Measurements from ENCODE around the gene TPRG1.
A peak's percentile ranks its signal among the peaks of the same experiment; 100 is the strongest.
"Not testable (repeated sequence)": the region's sequence is repeated elsewhere in the genome, so short reads cannot be mapped to it uniquely, and the experiment has no call there.

TPRG1 gene

DNA sequence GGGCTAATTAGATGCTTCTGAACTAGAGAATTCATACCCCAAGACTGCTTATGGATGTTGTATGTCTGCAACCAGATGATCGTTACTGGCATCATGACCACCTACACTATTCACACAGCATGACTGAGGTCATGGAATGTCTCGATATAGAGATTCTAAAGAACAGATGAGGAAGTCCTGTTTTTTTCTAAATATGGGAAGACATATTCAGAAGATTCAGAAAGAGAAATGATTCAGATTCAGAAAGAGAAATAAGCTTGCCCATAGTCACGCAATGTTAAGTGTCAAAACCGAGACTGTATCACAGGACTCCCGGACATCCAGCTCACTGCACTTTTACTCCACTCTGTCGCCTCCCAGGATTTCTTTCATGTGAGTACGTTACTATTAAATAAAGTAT is 136.2 kb downstream of the TPRG1 start:
- H3K36me3 Mint-ChIP-seq (ENCODE audit: low read depth) = peaks cover 30% of the 10 kb centered on the region
- DNase-seq (ENCODE audit: low spot score) = peak; percentile 70
- H3K27ac Mint-ChIP-seq = peak overlapping the region; percentile 93
- H3K4me1 Mint-ChIP-seq (ENCODE audit: low read depth) = peaks cover 70% of the 10 kb centered on the region
- peak overlapping the region; percentile 95 for H3K4me3 Mint-ChIP-seq
- H3K27me3 Mint-ChIP-seq (ENCODE audit: low read depth) = no peaks in the 10 kb centered on the region
- peaks cover 5% of the 10 kb centered on the region for H3K9me3 Mint-ChIP-seq

GRCh38 chr3:189308608-189309007 is 136.8 kb downstream of the TPRG1 start:
- peaks cover 4% of the 10 kb centered on the region for H3K9me3 Mint-ChIP-seq
- DNase-seq (ENCODE audit: low spot score) = no peak
- H3K27me3 Mint-ChIP-seq (ENCODE audit: low read depth) = no peaks in the 10 kb centered on the region
- H3K4me3 Mint-ChIP-seq = peak overlapping the region; percentile 95
- H3K27ac Mint-ChIP-seq = peak overlapping the region; percentile 93
- H3K4me1 Mint-ChIP-seq (ENCODE audit: low read depth) = peaks cover 74% of the 10 kb centered on the region
- H3K36me3 Mint-ChIP-seq (ENCODE audit: low read depth) = peaks cover 35% of the 10 kb centered on the region

- Mint-ChIP-seq H3K27ac (peak overlapping the region; percentile 93), H3K4me3 (peak overlapping the region; percentile 95), H3K36me3 (ENCODE audit: low read depth) (peaks cover 39% of the 10 kb centered on the region), H3K27me3 (ENCODE audit: low read depth) (no peaks in the 10 kb centered on the region), H3K9me3 (no peaks in the 10 kb centered on the region), H3K4me1 (ENCODE audit: low read depth) (peaks cover 73% of the 10 kb centered on the region)
- DNase-seq (ENCODE audit: low spot score) = no peak
Observed at GRCh38 chr3:189309400-189309975, 137.7 kb downstream of the TPRG1 start.

- no peak for DNase-seq (ENCODE audit: low spot score)
- peak overlapping the region; percentile 86 for H3K4me3 Mint-ChIP-seq
- H3K27me3 Mint-ChIP-seq (ENCODE audit: low read depth) = no peaks in the 10 kb centered on the region
- H3K9me3 Mint-ChIP-seq = no peaks in the 10 kb centered on the region
- peaks cover 71% of the 10 kb centered on the region for H3K4me1 Mint-ChIP-seq (ENCODE audit: low read depth)
- peaks cover 57% of the 10 kb centered on the region for H3K36me3 Mint-ChIP-seq (ENCODE audit: low read depth)
- H3K27ac Mint-ChIP-seq = peak overlapping the region; percentile 86
Observed at GRCh38 chr3:189311521-189311920, 139.8 kb downstream of the TPRG1 start.

- H3K27ac Mint-ChIP-seq = peak overlapping the region; percentile 14
- peaks cover 69% of the 10 kb centered on the region for H3K36me3 Mint-ChIP-seq (ENCODE audit: low read depth)
- no peak for DNase-seq (ENCODE audit: low spot score)
- H3K4me1 Mint-ChIP-seq (ENCODE audit: low read depth) = peaks cover 74% of the 10 kb centered on the region
- H3K4me3 Mint-ChIP-seq = peak overlapping the region; percentile 72
- no peaks in the 10 kb centered on the region for H3K9me3 Mint-ChIP-seq
- H3K27me3 Mint-ChIP-seq (ENCODE audit: low read depth) = no peaks in the 10 kb centered on the region
Observed at GRCh38 chr3:189312866-189313265, 141.1 kb downstream of the TPRG1 start.

- no peak for DNase-seq (ENCODE audit: low spot score)
- peaks cover 9% of the 10 kb centered on the region for H3K9me3 Mint-ChIP-seq
- H3K27me3 Mint-ChIP-seq (ENCODE audit: low read depth) = no peaks in the 10 kb centered on the region
- H3K4me1 Mint-ChIP-seq (ENCODE audit: low read depth) = peaks cover 82% of the 10 kb centered on the region
- peaks cover 82% of the 10 kb centered on the region for H3K36me3 Mint-ChIP-seq (ENCODE audit: low read depth)
- peak overlapping the region; percentile 46 for H3K4me3 Mint-ChIP-seq
- H3K27ac Mint-ChIP-seq = peak overlapping the region; percentile 79
Observed at GRCh38 chr3:189316296-189317019, 144.7 kb downstream of the TPRG1 start.

DNA sequence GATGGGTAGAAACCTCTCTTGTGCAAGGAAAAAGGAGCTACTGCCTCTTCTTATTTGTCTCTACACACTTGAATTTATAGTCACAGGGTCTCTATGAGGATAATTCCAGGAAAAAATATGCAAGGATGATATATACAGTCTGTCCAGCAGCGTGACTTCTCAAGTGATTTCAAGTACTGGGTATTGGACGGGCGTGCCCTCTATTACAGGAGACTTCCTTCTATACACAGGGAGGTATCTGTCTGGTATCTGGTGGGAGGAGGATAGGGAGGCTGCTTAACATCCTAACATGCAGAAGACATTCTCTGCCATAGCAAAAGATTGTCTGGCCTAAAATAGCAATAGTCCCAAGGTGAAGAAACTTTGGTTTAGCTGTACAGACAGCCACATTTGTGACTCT is 146.1 kb downstream of the TPRG1 start:
- Mint-ChIP-seq H3K27me3 (ENCODE audit: low read depth) (no peaks in the 10 kb centered on the region), H3K27ac (peak overlapping the region; percentile 72), H3K4me1 (ENCODE audit: low read depth) (peaks cover 86% of the 10 kb centered on the region), H3K9me3 (peaks cover 18% of the 10 kb centered on the region), H3K4me3 (peak overlapping the region; percentile 44), H3K36me3 (ENCODE audit: low read depth) (peaks cover 92% of the 10 kb centered on the region)
- no peak for DNase-seq (ENCODE audit: low spot score)

DNA sequence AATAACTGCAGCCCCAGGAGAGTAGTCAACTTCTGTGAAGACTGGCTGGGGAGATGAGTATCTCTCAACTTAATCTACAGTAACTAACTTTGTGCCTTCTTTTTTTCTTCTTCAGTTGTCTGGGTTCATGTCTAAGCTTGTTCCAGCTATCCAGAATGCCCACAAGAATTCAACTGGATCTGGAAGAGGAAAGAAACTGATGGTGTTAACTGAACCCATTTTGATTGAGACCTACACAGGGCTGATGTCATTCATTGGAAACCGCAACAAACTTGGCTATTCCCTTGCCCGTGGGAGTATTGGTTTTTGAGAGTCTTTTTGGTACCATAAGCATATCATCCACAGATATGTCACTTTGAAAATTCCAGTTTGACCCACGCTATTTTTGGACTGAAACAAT is 148.7 kb downstream of the TPRG1 start:
- Mint-ChIP-seq H3K27ac (peak overlapping the region; percentile 27), H3K9me3 (peaks cover 18% of the 10 kb centered on the region), H3K4me3 (no peak overlapping the region), H3K4me1 (ENCODE audit: low read depth) (peaks cover 90% of the 10 kb centered on the region), H3K27me3 (ENCODE audit: low read depth) (no peaks in the 10 kb centered on the region), H3K36me3 (ENCODE audit: low read depth) (peaks cover 86% of the 10 kb centered on the region)
- no peak for DNase-seq (ENCODE audit: low spot score)

- no peaks in the 10 kb centered on the region for H3K27me3 Mint-ChIP-seq (ENCODE audit: low read depth)
- peak overlapping the region; percentile 5 for H3K4me3 Mint-ChIP-seq
- H3K36me3 Mint-ChIP-seq (ENCODE audit: low read depth) = peaks cover 84% of the 10 kb centered on the region
- H3K4me1 Mint-ChIP-seq (ENCODE audit: low read depth) = peaks cover 83% of the 10 kb centered on the region
- peak overlapping the region; percentile 60 for H3K27ac Mint-ChIP-seq
- no peak for DNase-seq (ENCODE audit: low spot score)
- H3K9me3 Mint-ChIP-seq = peaks cover 24% of the 10 kb centered on the region
Observed at GRCh38 chr3:189322339-189322738, 150.6 kb downstream of the TPRG1 start.

GRCh38 chr3:189324538-189325138 is 152.9 kb downstream of the TPRG1 start:
- Mint-ChIP-seq H3K4me1 (ENCODE audit: low read depth) (peaks cover 74% of the 10 kb centered on the region), H3K9me3 (peaks cover 26% of the 10 kb centered on the region), H3K27ac (peak overlapping the region; percentile 99), H3K36me3 (ENCODE audit: low read depth) (peaks cover 78% of the 10 kb centered on the region), H3K27me3 (ENCODE audit: low read depth) (no peaks in the 10 kb centered on the region), H3K4me3 (peak overlapping the region; percentile 89)
- peak; percentile 94 for DNase-seq (ENCODE audit: low spot score)

GRCh38 chr3:189325454-189325853 is 153.7 kb downstream of the TPRG1 start:
- no peaks in the 10 kb centered on the region for H3K27me3 Mint-ChIP-seq (ENCODE audit: low read depth)
- H3K4me3 Mint-ChIP-seq = peak overlapping the region; percentile 89
- H3K36me3 Mint-ChIP-seq (ENCODE audit: low read depth) = peaks cover 74% of the 10 kb centered on the region
- peak overlapping the region; percentile 99 for H3K27ac Mint-ChIP-seq
- peaks cover 26% of the 10 kb centered on the region for H3K9me3 Mint-ChIP-seq
- H3K4me1 Mint-ChIP-seq (ENCODE audit: low read depth) = peaks cover 74% of the 10 kb centered on the region
- DNase-seq (ENCODE audit: low spot score) = no peak

- Mint-ChIP-seq H3K9me3 (peaks cover 20% of the 10 kb centered on the region), H3K27ac (peak overlapping the region; percentile 82), H3K4me3 (peak overlapping the region; percentile 42), H3K36me3 (ENCODE audit: low read depth) (peaks cover 53% of the 10 kb centered on the region), H3K4me1 (ENCODE audit: low read depth) (peaks cover 68% of the 10 kb centered on the region)
- not testable (repeated sequence) for H3K27me3 Mint-ChIP-seq (ENCODE audit: low read depth); DNase-seq (ENCODE audit: low spot score)
Observed at GRCh38 chr3:189329630-189330029, 157.9 kb downstream of the TPRG1 start.

GRCh38 chr3:189330066-189330465 is 158.3 kb downstream of the TPRG1 start:
- H3K27ac Mint-ChIP-seq = peak overlapping the region; percentile 82
- H3K9me3 Mint-ChIP-seq = peaks cover 20% of the 10 kb centered on the region
- no peak for DNase-seq (ENCODE audit: low spot score)
- H3K4me1 Mint-ChIP-seq (ENCODE audit: low read depth) = peaks cover 67% of the 10 kb centered on the region
- peak overlapping the region; percentile 42 for H3K4me3 Mint-ChIP-seq
- H3K27me3 Mint-ChIP-seq (ENCODE audit: low read depth) = no peaks in the 10 kb centered on the region
- H3K36me3 Mint-ChIP-seq (ENCODE audit: low read depth) = peaks cover 51% of the 10 kb centered on the region

DNA sequence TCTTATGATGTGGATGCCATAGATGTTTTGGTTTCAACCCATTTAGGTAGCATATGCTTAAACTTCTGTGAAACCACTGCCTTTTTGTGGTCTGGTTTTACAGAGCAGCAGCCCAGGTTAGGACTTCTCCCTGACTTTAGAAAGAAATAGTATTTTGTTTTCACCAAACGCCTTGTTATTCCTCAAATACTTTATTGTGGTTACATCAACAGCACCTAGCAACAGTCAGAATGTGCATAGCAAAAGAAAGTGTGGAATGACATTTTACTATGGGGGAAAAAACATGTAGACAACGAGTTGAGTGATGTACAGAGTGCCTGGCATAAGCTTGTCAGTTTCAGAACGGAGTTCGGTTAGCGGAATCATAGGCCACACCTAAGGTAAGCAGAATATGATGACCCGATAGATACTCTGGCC is 159.2 kb downstream of the TPRG1 start:
- Mint-ChIP-seq H3K27ac (peak overlapping the region; percentile 82), H3K4me3 (peak overlapping the region; percentile 56), H3K27me3 (ENCODE audit: low read depth) (no peaks in the 10 kb centered on the region), H3K4me1 (ENCODE audit: low read depth) (peaks cover 61% of the 10 kb centered on the region), H3K9me3 (peaks cover 24% of the 10 kb centered on the region), H3K36me3 (ENCODE audit: low read depth) (peaks cover 45% of the 10 kb centered on the region)
- DNase-seq (ENCODE audit: low spot score) = peak; percentile 53

Data from T-helper 2 cell treated with Interferon-gamma antibody and Interleukin-4, amounts not matched to agents 5 μg/mL and 100 μg/mL, for 36 hours (primary cell).